ENCODE results near the gene ALOXE3.

DNA sequence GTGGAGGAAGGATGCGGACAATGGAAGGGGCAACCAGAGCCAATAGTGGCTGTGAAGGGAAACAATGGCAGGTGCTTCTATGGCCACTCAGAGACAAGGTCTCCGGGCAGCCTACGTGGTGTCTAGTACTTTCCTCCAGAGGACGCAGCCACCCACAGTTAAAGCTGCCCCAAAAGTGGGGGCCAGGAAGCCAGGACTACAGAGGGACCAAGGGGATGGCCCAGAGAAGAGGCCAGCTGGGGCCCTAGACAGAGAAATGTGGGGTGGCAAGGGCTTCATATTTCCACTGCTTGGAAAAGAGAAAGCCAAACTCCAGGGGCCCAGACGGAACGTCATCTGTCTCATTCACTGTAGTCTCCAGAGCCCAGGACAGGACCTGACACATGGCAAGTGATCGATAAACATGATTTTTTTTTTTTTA is 34.7 kb upstream of the ALOXE3 start:
- no peak for TF ChIP-seq ZC3H10 (CRISPR knock-in tag; IDR thresholded peaks at IDR 0.05)
- TF ChIP-seq ESRRG (CRISPR knock-in tag; IDR thresholded peaks at IDR 0.05): no peak
- TF ChIP-seq SNAI2 (CRISPR knock-in tag; IDR thresholded peaks at IDR 0.05): no peak
- TF ChIP-seq RARB (CRISPR knock-in tag; IDR thresholded peaks at IDR 0.05): no peak
- TF ChIP-seq BACH2 (CRISPR knock-in tag; IDR thresholded peaks at IDR 0.05; ENCODE audit: borderline replicate concordance): no peak

Measured in SK-N-SH treated with all-trans-retinoic acid at 6 μM for 48 hours (cell line).